HCT116 (cell line): ENCODE data around the gene ADCK2. TPM values are rescaled to one million over a fixed set of nuclear protein-coding genes. Genes with fewer than 3 reads are reported as not detected.

ENCODE experiments used
- ATAC-seq: fragments of 200-7000 bp; cut with Tn5 transposase; 2 replicates; pipeline ENCODE4 v1.9.1; 2020; ENCODE audit warnings: mild to moderate bottlenecking, moderate library complexity
- BruUV-seq: library from RNA; stranded (reverse); fragments of 400-500 nt; replicated peaks from 2 replicates; lab custom pipeline; 2021; lab: Mats Ljungman, UMichigan
- CTCF ChIA-PET: fragments of 300-600 bp; sonication (Branson Sonifier 250); formaldehyde crosslinking; loops from one replicate; lab custom pipeline; 2021; ENCODE audit warnings: antibody characterized with exemption; lab: Charles Lee
- POLR2A ChIA-PET: fragments of 300-600, 350-600 bp; sonication (Branson Sonifier 250); formaldehyde crosslinking; loops from one replicate; lab custom pipeline; 2021; ENCODE audit warnings: antibody characterized with exemption; lab: Charles Lee
- RAD21 ChIA-PET, 2 experiments: fragments of 300-600 bp; sonication (Branson Sonifier 250); formaldehyde crosslinking; loops; one replicate each; lab custom pipeline; 2023; ENCODE audit warnings: low total read pairs in 2 of 2; ENCODE audit not compliant: uncharacterized antibody in 2 of 2, unreplicated experiment in 2 of 2, low non-redundant PET in 1 of 2; lab: Charles Lee
- DNase-seq: peaks from one replicate; pipeline ENCODE4 v3.0.0-alpha.2; 2010; ENCODE audit warnings: low read depth, low spot score
- H2AFZ ChIP-seq: fragments of 200-600 bp; shearing (Covaris generic), sonication (generic); 2 replicates; pipeline ENCODE4 v1.6.1; 2017; ENCODE audit warnings: low read depth, mixed run types, mixed read lengths, antibody characterized with exemption, low read length; ENCODE audit not compliant: poor library complexity, severe bottlenecking
- H3K27ac ChIP-seq: 2 replicates; pipeline ENCODE4 v1.5.1; 2012; ENCODE audit warnings: low read depth, low read length
- H3K27me3 ChIP-seq: fragments of 200-600 bp; sonication (generic); 2 replicates; pipeline ENCODE4 v1.6.1; 2016; ENCODE audit warnings: mixed run types, low read length, mixed read lengths; ENCODE audit not compliant: insufficient read depth
- H3K36me3 ChIP-seq, 2 experiments: fragments of 200-500 bp in 1 of 2; fragments of 200-600 bp in 1 of 2; sonication (Bioruptor generic) in 1 of 2; sonication (generic) in 1 of 2; 2 replicates each; pipeline versions ENCODE4 v1.5.1 to v1.6.1; 2014 to 2016; ENCODE audit warnings: low read length in 2 of 2, inconsistent platforms in 1 of 2, mixed read lengths in 1 of 2, mixed run types in 1 of 2; ENCODE audit not compliant: insufficient read depth in 2 of 2, control insufficient read depth in 1 of 2
- H3K4me1 ChIP-seq, 2 experiments: fragments of 200-600 bp in 1 of 2; sonication (generic) in 1 of 2; 2 replicates each; pipeline versions ENCODE4 v1.5.1 to v1.6.1; 2012 to 2017; ENCODE audit warnings: low read length in 2 of 2, inconsistent platforms in 1 of 2, mild to moderate bottlenecking in 1 of 2, mixed read lengths in 1 of 2, mixed run types in 1 of 2, moderate library complexity in 1 of 2; ENCODE audit not compliant: insufficient read depth in 2 of 2, control insufficient read depth in 1 of 2
- H3K4me2 ChIP-seq: fragments of 200-600 bp; sonication (generic); 2 replicates; pipeline ENCODE4 v1.6.1; 2017; ENCODE audit warnings: mixed run types, low read length, mixed read lengths
- H3K4me3 ChIP-seq, 2 experiments: fragments of 200-600 bp in 1 of 2; sonication (generic) in 1 of 2; replicated peaks in 1 of 2; 2 replicates each; pipeline ENCODE4 v1.5.1; 2011 to 2016; ENCODE audit warnings: low read length in 2 of 2, control low read depth in 1 of 2, low read depth in 1 of 2, mild to moderate bottlenecking in 1 of 2, mixed read lengths in 1 of 2, mixed run types in 1 of 2
- H3K79me2 ChIP-seq: fragments of 200-600 bp; sonication (generic); 2 replicates; pipeline ENCODE4 v1.6.1; 2017; ENCODE audit warnings: mild to moderate bottlenecking, mixed run types, low read length, moderate library complexity, mixed read lengths; ENCODE audit not compliant: insufficient read depth
- H3K9ac ChIP-seq: fragments of 200-600 bp; sonication (generic); 2 replicates; pipeline ENCODE4 v1.6.1; 2016; ENCODE audit warnings: low read length, mixed read lengths
- H3K9me2 ChIP-seq: fragments of 200-600 bp; sonication (generic), shearing (Covaris generic); 2 replicates; pipeline ENCODE4 v1.6.1; 2017; ENCODE audit warnings: mixed run types, mild to moderate bottlenecking, moderate library complexity; ENCODE audit not compliant: insufficient read depth
- H3K9me3 ChIP-seq, 2 experiments: fragments of 200-500 bp in 1 of 2; fragments of 200-600 bp in 1 of 2; sonication (Bioruptor generic) in 1 of 2; sonication (generic) in 1 of 2; 2 replicates each; pipeline ENCODE4 v1.6.1; 2014 to 2017; ENCODE audit warnings: low read length in 2 of 2, mixed read lengths in 2 of 2, inconsistent platforms in 1 of 2, low read depth in 1 of 2, mild to moderate bottlenecking in 1 of 2, mixed run types in 1 of 2, moderate library complexity in 1 of 2; ENCODE audit not compliant: control insufficient read depth in 1 of 2, insufficient read depth in 1 of 2
- H4K20me1 ChIP-seq: fragments of 200-600 bp; sonication (generic), shearing (Covaris generic); 2 replicates; pipeline ENCODE4 v1.6.1; 2017; ENCODE audit warnings: mixed run types, mild to moderate bottlenecking, moderate library complexity; ENCODE audit not compliant: insufficient read depth
- ATF3 ChIP-seq: IDR thresholded peaks from 2 replicates; pipeline ENCODE4 v1.6.1; 2012
- CBX3 ChIP-seq: IDR thresholded peaks from 2 replicates; pipeline ENCODE4 v1.6.1; 2012; ENCODE audit warnings: low read depth
- CEBPB ChIP-seq: IDR thresholded peaks from 2 replicates; pipeline ENCODE4 v1.6.1; 2012; ENCODE audit warnings: low read depth
- CTCF ChIP-seq, 3 experiments: fragments of 200-600 bp in 1 of 3; sonication (generic) in 1 of 3; IDR thresholded peaks in 2 of 3; conservative IDR thresholded peaks in 1 of 3; 2 replicates each; pipeline ENCODE4 v1.5.1; 2012 to 2017; ENCODE audit warnings: low read depth in 2 of 3, low read length in 2 of 3, antibody characterized with exemption in 1 of 3, borderline replicate concordance in 1 of 3, control low read depth in 1 of 3, mild to moderate bottlenecking in 1 of 3, mixed read lengths in 1 of 3, mixed run types in 1 of 3, moderate library complexity in 1 of 3; ENCODE audit not compliant: insufficient read depth in 1 of 3
- EGR1 ChIP-seq: IDR thresholded peaks from 2 replicates; pipeline ENCODE4 v1.6.1; 2012; ENCODE audit warnings: low read depth
- ELF1 ChIP-seq: IDR thresholded peaks from 2 replicates; pipeline ENCODE4 v1.6.1; 2012; ENCODE audit warnings: low read depth, borderline replicate concordance
- EZH2phosphoT487 ChIP-seq: fragments of 200-600 bp; IDR thresholded peaks from 2 replicates; pipeline ENCODE4 v1.6.1; 2018; ENCODE audit warnings: antibody characterized with exemption, borderline replicate concordance
- FOSL1 ChIP-seq: IDR thresholded peaks from 2 replicates; pipeline ENCODE4 v1.6.1; 2012; ENCODE audit warnings: low read depth
- JUND ChIP-seq: IDR thresholded peaks from 2 replicates; pipeline ENCODE4 v1.6.1; 2012
- MAX ChIP-seq: IDR thresholded peaks from 2 replicates; pipeline ENCODE4 v1.6.1; 2012
- POLR2A ChIP-seq: IDR thresholded peaks from 2 replicates; pipeline ENCODE4 v1.7.0; 2011; ENCODE audit warnings: borderline replicate concordance; ENCODE audit not compliant: insufficient read depth, insufficient read length; ENCODE audit errors: extremely low read depth
- POLR2AphosphoS5 ChIP-seq: IDR thresholded peaks from 2 replicates; pipeline ENCODE4 v1.6.1; 2011; ENCODE audit warnings: mild to moderate bottlenecking, low read depth, low read length, moderate library complexity
- RAD21 ChIP-seq: IDR thresholded peaks from 2 replicates; pipeline ENCODE4 v1.6.1; 2012; ENCODE audit warnings: low read depth, mild to moderate bottlenecking
- SIN3A ChIP-seq: IDR thresholded peaks from 2 replicates; pipeline ENCODE4 v1.6.1; 2012; ENCODE audit warnings: low read depth
- SP1 ChIP-seq: IDR thresholded peaks from 2 replicates; pipeline ENCODE4 v1.6.1; 2012; ENCODE audit warnings: low read depth
- TCF7L2 ChIP-seq: IDR thresholded peaks from 2 replicates; pipeline ENCODE4 v1.7.0; 2011; ENCODE audit warnings: borderline replicate concordance, inconsistent platforms; ENCODE audit not compliant: insufficient read depth, insufficient read length; ENCODE audit errors: extremely low read depth
- YY1 ChIP-seq: IDR thresholded peaks from 2 replicates; pipeline ENCODE4 v1.6.1; 2011; ENCODE audit warnings: low read length, low read depth, moderate library complexity, mild to moderate bottlenecking; ENCODE audit not compliant: insufficient replicate concordance; ENCODE audit errors: extremely low read depth
- ZFX ChIP-seq: fragments of 450-650 bp; IDR thresholded peaks from 2 replicates; pipeline ENCODE4 v1.6.1; 2017
- ZNF274 ChIP-seq: fragments of 200-500 bp; sonication (Bioruptor generic); IDR thresholded peaks from 2 replicates; pipeline ENCODE4 v1.6.1; 2014; ENCODE audit warnings: mild to moderate bottlenecking, low read depth, low read length, inconsistent platforms
- intact Hi-C: fragments of 100-400 bp; cut with micrococcal nuclease; formaldehyde crosslinking; loops from 2 replicates; pipeline ENCODE4 v1.10.0; 2022
- total RNA-seq: library from RNA; stranded (reverse); gene quantifications from one replicate; pipeline ENCODE4 v1.2.1, GENCODE V29; 2021; ENCODE audit not compliant: unreplicated experiment
- TF ChIP-seq, protein P1 (sequence below): IDR thresholded peaks from 2 replicates; pipeline ENCODE4 v1.6.1; 2012; ENCODE audit warnings: low read depth

Gene ADCK2
- total RNA-seq, 1 experiment from 2014 or later = 16.9 TPM

DNA sequence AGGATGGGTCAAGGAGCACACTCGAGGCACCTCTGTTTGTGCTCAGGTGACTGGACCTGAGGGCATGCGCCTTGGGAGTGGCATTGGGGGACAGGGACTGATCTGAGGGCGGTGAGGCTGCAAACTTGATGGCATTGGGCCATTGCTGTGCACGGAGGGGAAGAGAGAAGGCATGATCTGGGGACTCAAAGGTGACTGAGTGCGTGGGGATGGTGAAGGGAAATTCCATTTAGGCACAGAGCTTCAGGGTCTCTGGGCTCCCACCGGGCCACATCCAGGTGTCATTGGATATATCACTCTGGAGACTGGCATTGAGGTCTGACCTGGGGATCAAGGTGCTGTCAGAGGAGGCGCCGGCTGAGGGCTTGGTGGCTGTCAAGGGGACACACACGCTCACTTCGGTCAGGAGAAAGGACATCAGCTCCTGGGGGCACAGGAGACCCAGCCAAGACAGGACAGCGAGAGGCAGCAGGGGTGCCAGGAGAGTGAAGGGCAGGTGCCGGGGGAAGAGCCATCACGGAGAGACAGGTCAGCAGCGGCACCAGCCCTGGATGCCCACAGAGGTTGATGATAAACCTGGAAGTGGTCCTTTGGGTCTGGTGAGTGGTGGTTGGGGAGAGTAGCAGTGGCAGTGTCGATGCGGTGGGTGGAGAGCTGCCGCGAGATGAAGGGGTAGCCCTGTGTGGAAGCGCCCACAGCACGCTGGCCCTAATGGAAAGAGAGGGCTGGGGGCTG lies 5.5 kb downstream of the ADCK2 start:
- Histone ChIP-seq H3K4me3 (no peak overlapping the region), H3K4me1 (peaks cover 5 to 15% of the 10 kb centered on the region in 2 experiments), H3K4me2 (no peak overlapping the region), H4K20me1 (no peaks in the 10 kb centered on the region), H3K9me2 (no peaks in the 10 kb centered on the region), H3K36me3 (peaks cover 0 to 4% of the 10 kb centered on the region in 2 experiments; a peak in 1 of 4 replicates), H3K9ac (no peak overlapping the region), H3K27me3 (no peaks in the 10 kb centered on the region), H3K27ac (no peak overlapping the region), H2AFZ (no peak overlapping the region), H3K79me2 (no peaks in the 10 kb centered on the region), H3K9me3 (no peaks in the 10 kb centered on the region)
- ChIA-PET CTCF (no interaction called here), RAD21 (no interaction called here), POLR2A (no interaction called here)
- intact Hi-C loops = loop anchor here (5.0 kb wide), 1 partner anchor 544 kb away; no protein-coding TSS in a partner anchor
- DNase-seq (no peak), ATAC-seq (no peak)
- TF ChIP-seq ATF3 (no peak), ZNF274 (no peak), POLR2AphosphoS5 (no peak), ELF1 (no peak), TCF7L2 (no peak), EZH2phosphoT487 (no peak), RAD21 (no peak), CEBPB (no peak), FOSL1 (no peak), ZFX (no peak), CTCF (IDR thresholded peaks at IDR 0.05 in 2 of 3, conservative IDR thresholded peaks at IDR 0.05 in 1 of 3; ENCODE audit: borderline replicate concordance in 1 of 3, insufficient read depth in 1 of 3, low read depth in 2 of 3, low read length in 2 of 3) (no peak), POLR2A (no peak), CBX3 (no peak), MAX (no peak), EGR1 (no peak), SP1 (no peak), SIN3A (no peak), YY1 (no peak), JUND (no peak)
- TF ChIP-seq, protein P1, sequence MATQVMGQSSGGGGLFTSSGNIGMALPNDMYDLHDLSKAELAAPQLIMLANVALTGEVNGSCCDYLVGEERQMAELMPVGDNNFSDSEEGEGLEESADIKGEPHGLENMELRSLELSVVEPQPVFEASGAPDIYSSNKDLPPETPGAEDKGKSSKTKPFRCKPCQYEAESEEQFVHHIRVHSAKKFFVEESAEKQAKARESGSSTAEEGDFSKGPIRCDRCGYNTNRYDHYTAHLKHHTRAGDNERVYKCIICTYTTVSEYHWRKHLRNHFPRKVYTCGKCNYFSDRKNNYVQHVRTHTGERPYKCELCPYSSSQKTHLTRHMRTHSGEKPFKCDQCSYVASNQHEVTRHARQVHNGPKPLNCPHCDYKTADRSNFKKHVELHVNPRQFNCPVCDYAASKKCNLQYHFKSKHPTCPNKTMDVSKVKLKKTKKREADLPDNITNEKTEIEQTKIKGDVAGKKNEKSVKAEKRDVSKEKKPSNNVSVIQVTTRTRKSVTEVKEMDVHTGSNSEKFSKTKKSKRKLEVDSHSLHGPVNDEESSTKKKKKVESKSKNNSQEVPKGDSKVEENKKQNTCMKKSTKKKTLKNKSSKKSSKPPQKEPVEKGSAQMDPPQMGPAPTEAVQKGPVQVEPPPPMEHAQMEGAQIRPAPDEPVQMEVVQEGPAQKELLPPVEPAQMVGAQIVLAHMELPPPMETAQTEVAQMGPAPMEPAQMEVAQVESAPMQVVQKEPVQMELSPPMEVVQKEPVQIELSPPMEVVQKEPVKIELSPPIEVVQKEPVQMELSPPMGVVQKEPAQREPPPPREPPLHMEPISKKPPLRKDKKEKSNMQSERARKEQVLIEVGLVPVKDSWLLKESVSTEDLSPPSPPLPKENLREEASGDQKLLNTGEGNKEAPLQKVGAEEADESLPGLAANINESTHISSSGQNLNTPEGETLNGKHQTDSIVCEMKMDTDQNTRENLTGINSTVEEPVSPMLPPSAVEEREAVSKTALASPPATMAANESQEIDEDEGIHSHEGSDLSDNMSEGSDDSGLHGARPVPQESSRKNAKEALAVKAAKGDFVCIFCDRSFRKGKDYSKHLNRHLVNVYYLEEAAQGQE = no peak
- BruUV-seq = no TSS peak
